Measurements from ENCODE around the gene APBA1. TPM values are rescaled to one million over a fixed set of nuclear protein-coding genes. Genes with fewer than 3 reads are reported as not detected.

Gene APBA1
- total and polyA plus RNA-seq, 2 of the 8 experiments (the other 6 are each of a cell fraction or from before 2014, with no cell fraction given): 0.36 to 0.60 TPM

DNA sequence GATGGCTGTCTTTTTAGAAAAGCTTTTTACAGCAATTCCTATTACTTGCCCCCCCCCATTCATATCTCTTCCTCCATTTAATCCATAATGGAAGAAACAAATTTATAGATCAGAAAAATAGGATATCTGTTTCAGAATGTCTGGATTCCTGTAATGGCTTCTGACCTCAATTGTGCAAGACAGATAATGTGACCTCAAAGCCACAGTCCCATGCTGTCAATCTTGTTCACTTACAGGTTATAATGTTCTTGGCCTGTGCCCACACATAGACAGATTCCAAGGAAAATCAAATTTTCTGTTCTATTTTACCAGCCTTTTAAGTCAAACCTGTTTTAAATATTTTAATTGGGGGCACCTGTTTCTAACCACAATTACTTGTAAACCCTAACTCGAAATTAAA, 203.8 kb downstream of the APBA1 start (continued):
- no peak for TF ChIP-seq CTBP2 (IDR thresholded peaks at IDR 0.05; ENCODE audit: borderline replicate concordance, insufficient read depth, insufficient read length, low read length)
- no peak for TF ChIP-seq CHD1 (IDR thresholded peaks at IDR 0.05; ENCODE audit: low read depth, low read length)
- TF ChIP-seq SIRT6 (IDR thresholded peaks at IDR 0.05; ENCODE audit: low read length): no peak
- no peak for TF ChIP-seq PHF8 (conservative IDR thresholded peaks at IDR 0.05; ENCODE audit: low read depth, low read length)
- no peak for TF ChIP-seq SAP30 (IDR thresholded peaks at IDR 0.05; ENCODE audit: insufficient read depth, insufficient replicate concordance, low read length)

Data from H1 (cell line).